Measurements from ENCODE around the gene IGFN1.

IGFN1 gene

GRCh38 chr1:201265756-201266155 lies 75.1 kb downstream of the IGFN1 start:
- DNase-seq (ENCODE audit: low read depth in 2 of 2): no peak

- no peak for DNase-seq (ENCODE audit: low read depth in 2 of 2)
Observed at GRCh38 chr1:201266276-201266675, 75.7 kb downstream of the IGFN1 start.

- peak; percentile 77 to 78 for DNase-seq (ENCODE audit: low read depth in 2 of 2)
Observed at GRCh38 chr1:201266774-201267173, 76.2 kb downstream of the IGFN1 start.

- DNase-seq (ENCODE audit: low read depth in 2 of 2): peak; percentile 35 to 36
Observed at GRCh38 chr1:201267481-201268229, 77.0 kb downstream of the IGFN1 start.

- DNase-seq (ENCODE audit: low read depth in 2 of 2): peak in 1 of 2 experiments; percentile 28
Observed at GRCh38 chr1:201268604-201269151, 78.1 kb downstream of the IGFN1 start.

GRCh38 chr1:201269281-201269680 lies 78.7 kb downstream of the IGFN1 start:
- no peak for DNase-seq (ENCODE audit: low read depth in 2 of 2)

- no peak for DNase-seq (ENCODE audit: low read depth in 2 of 2)
Observed at GRCh38 chr1:201269900-201270410, 79.3 kb downstream of the IGFN1 start.

GRCh38 chr1:201270616-201271390 lies 80.2 kb downstream of the IGFN1 start:
- no peak for DNase-seq (ENCODE audit: low read depth in 2 of 2)

GRCh38 chr1:201272799-201273198 lies 82.2 kb downstream of the IGFN1 start:
- no peak for DNase-seq (ENCODE audit: low read depth in 2 of 2)

- DNase-seq (ENCODE audit: low read depth in 2 of 2): no peak
Observed at GRCh38 chr1:201274616-201275252, 84.1 kb downstream of the IGFN1 start.

- no peak for DNase-seq (ENCODE audit: low read depth in 2 of 2)
Observed at GRCh38 chr1:201275253-201275666, 84.6 kb downstream of the IGFN1 start.

- no peak for DNase-seq (ENCODE audit: low read depth in 2 of 2)
Observed at GRCh38 chr1:201276891-201277290, 86.3 kb downstream of the IGFN1 start.

GRCh38 chr1:201277441-201277840 lies 86.8 kb downstream of the IGFN1 start:
- DNase-seq (ENCODE audit: low read depth in 2 of 2): no peak

All from fibroblast of skin of left biceps (primary cell).